ENCODE measurements around the gene CARD11.
"Not testable (repeated sequence)": the region's sequence is repeated elsewhere in the genome, so short reads cannot be mapped to it uniquely, and the experiment has no call there.

Gene CARD11

DNA sequence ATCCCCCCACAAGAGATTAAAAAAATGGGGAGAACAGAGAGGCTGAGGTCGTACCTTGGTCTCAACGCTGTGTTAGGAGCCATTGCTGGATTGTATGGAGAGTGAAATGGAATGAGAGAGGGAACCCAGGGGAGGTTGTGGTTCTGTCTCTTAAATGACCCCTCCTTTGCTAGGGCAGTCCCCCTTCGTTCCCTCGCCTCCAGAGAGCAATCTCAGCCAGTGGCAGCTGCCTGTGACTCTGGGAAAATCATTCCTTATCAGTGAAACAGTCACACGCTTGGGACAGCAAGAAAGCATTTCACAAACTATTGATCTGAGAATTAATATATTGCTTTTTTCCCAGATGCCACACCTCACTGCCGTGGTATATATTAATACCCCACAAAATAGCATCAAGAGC lies 12.0 kb upstream of the CARD11 start:
- TF ChIP-seq CTCF (IDR thresholded peaks at IDR 0.05; ENCODE audit: low read depth, low read length, missing control alignments) = no peak
- H3K4me3 ChIP-seq (ENCODE audit: low read depth, low read length) = no peak overlapping the region
- DNase-seq (ENCODE audit: low read depth) = no peak

GRCh38 chr7:3042861-3043489 lies 692 bp downstream of the CARD11 start:
- peak; percentile 59 for DNase-seq (ENCODE audit: low read depth)
- TF ChIP-seq CTCF (IDR thresholded peaks at IDR 0.05; ENCODE audit: low read depth, low read length, missing control alignments) = no peak
- H3K4me3 ChIP-seq (ENCODE audit: low read depth, low read length) = peak overlapping the region; percentile 61

DNA sequence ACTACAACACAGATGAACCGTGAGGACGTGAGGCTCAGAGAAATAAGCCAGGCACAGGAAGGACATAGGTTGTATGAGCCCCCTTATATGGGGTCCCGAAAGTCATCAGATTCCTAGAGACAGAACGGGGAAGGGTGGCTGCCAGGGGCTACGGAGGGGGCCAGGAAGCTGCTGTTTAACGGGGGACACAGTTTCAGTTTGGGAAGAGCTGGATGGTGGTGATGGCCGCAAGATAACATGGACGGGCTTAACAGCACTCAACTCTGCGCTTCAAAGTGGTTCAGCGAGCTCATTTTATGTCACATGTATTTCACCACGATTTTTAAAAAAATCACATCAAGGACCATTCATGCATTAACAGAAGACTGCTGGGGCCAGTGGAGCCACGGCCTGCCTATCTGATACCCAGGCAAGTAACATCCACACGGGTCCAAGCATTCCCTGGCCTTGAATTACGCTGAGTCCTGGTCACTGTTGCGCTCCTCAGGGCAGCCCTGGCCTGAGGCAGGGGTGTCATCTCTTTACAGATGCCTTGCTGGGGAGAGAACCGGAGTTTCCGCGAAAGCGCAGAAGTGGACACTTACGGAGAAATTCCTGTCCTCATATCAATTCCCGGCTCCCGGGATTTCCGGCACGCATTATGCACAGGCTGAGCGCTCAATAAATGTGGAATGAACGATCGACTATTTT lies 1.5 kb downstream of the CARD11 start:
- H3K4me3 ChIP-seq (ENCODE audit: low read depth, low read length) = peak overlapping the region; percentile 61
- DNase-seq (ENCODE audit: low read depth) = no peak
- no peak for TF ChIP-seq CTCF (IDR thresholded peaks at IDR 0.05; ENCODE audit: low read depth, low read length, missing control alignments)

GRCh38 chr7:3039787-3040186 lies 3.9 kb downstream of the CARD11 start:
- peak overlapping the region; percentile 14; the same call in 1 of the 2 replicates for H3K4me3 ChIP-seq (ENCODE audit: low read depth, low read length)
- DNase-seq (ENCODE audit: low read depth) = no peak
- TF ChIP-seq CTCF (IDR thresholded peaks at IDR 0.05; ENCODE audit: low read depth, low read length, missing control alignments) = no peak

- not testable (repeated sequence) for H3K4me3 ChIP-seq (ENCODE audit: low read depth, low read length); DNase-seq (ENCODE audit: low read depth)
These were observed 5.7 kb downstream of the CARD11 start for GRCh38 chr7:3038011-3038410.

GRCh38 chr7:3037259-3037658 lies 6.4 kb downstream of the CARD11 start:
- peak; percentile 31 for DNase-seq (ENCODE audit: low read depth)
- TF ChIP-seq CTCF (IDR thresholded peaks at IDR 0.05; ENCODE audit: low read depth, low read length, missing control alignments) = no peak
- H3K4me3 ChIP-seq (ENCODE audit: low read depth, low read length) = no peak overlapping the region

- H3K4me3 ChIP-seq (ENCODE audit: low read depth, low read length) = no peak overlapping the region
- no peak for TF ChIP-seq CTCF (IDR thresholded peaks at IDR 0.05; ENCODE audit: low read depth, low read length, missing control alignments)
These were observed 9.0 kb downstream of the CARD11 start for GRCh38 chr7:3034591-3035150.

More at GRCh38 chr7:3034591-3035150, 9.0 kb downstream of the CARD11 start:
- no peak for DNase-seq (ENCODE audit: low read depth)

All from GM12864 (cell line).